HG03565 (cell line): Measurements from ENCODE around the gene DGUOK.
A peak's percentile ranks its signal among the peaks of the same experiment; 100 is the strongest.

ENCODE experiments used
- ATAC-seq: cut with Tn5 transposase; IDR thresholded peaks from one replicate; pipeline ENCODE4 v1.9.1; 2021; ENCODE audit warnings: mild to moderate bottlenecking, moderate library complexity; ENCODE audit not compliant: unreplicated experiment

Gene DGUOK

GRCh38 chr2:73994178-73994831 lies 67.6 kb downstream of the DGUOK start:
- ATAC-seq = no peak

GRCh38 chr2:73995810-73996209 lies 69.1 kb downstream of the DGUOK start:
- no peak for ATAC-seq

- no peak for ATAC-seq
Observed at GRCh38 chr2:73997813-73998212, 71.1 kb downstream of the DGUOK start.

- no peak for ATAC-seq
Observed at GRCh38 chr2:73998451-73998850, 71.8 kb downstream of the DGUOK start.

- ATAC-seq = no peak
Observed at GRCh38 chr2:73998933-73999332, 72.3 kb downstream of the DGUOK start.

GRCh38 chr2:73999881-74000597 lies 73.4 kb downstream of the DGUOK start:
- ATAC-seq = no peak

GRCh38 chr2:74000666-74001065 lies 74.0 kb downstream of the DGUOK start:
- no peak for ATAC-seq

- no peak for ATAC-seq
Observed at GRCh38 chr2:74001121-74001520, 74.4 kb downstream of the DGUOK start.

- ATAC-seq = peak; percentile 27
Observed at GRCh38 chr2:74001781-74002504, 75.3 kb downstream of the DGUOK start.

GRCh38 chr2:74002505-74003421 lies 76.1 kb downstream of the DGUOK start:
- ATAC-seq = peak; percentile 77

- ATAC-seq = no peak
Observed at GRCh38 chr2:74003494-74004211, 77.0 kb downstream of the DGUOK start.

GRCh38 chr2:74004212-74005182 lies 77.8 kb downstream of the DGUOK start:
- ATAC-seq = no peak

- no peak for ATAC-seq
Observed at GRCh38 chr2:74005786-74006185, 79.1 kb downstream of the DGUOK start.

- ATAC-seq = no peak
Observed at GRCh38 chr2:74006459-74006858, 79.8 kb downstream of the DGUOK start.

- ATAC-seq = no peak
Observed at GRCh38 chr2:74007121-74007520, 80.4 kb downstream of the DGUOK start.

GRCh38 chr2:74007711-74008110 lies 81.0 kb downstream of the DGUOK start:
- no peak for ATAC-seq
